AG04450 (cell line): ENCODE measurements around the gene CRYAA. TPM values are rescaled to one million over a fixed set of nuclear protein-coding genes. Genes with fewer than 3 reads are reported as not detected.
"Not testable (repeated sequence)": the region's sequence is repeated elsewhere in the genome, so short reads cannot be mapped to it uniquely, and the experiment has no call there.

Source experiments
- CTCF ChIA-PET: fragments of 300-600, 350-600 bp; formaldehyde crosslinking; extraction: SDS; loops from one replicate; lab custom pipeline; 2022; ENCODE audit warnings: antibody characterized with exemption, inconsistent platforms; lab: Charles Lee
- POLR2A ChIA-PET: fragments of 350-600 bp; formaldehyde crosslinking; extraction: SDS; loops from one replicate; lab custom pipeline; 2021; ENCODE audit warnings: antibody characterized with exemption, inconsistent platforms; lab: Yijun Ruan, JAX
- DNase-seq: peaks from one replicate; pipeline ENCODE4 v3.0.0-alpha.2; 2011; ENCODE audit warnings: low read depth, low spot score
- H3K27ac ChIP-seq: one replicate; pipeline ENCODE4 v1.5.1; 2012; ENCODE audit warnings: low read depth, low read length, control low read depth
- H3K27me3 ChIP-seq: one replicate; pipeline ENCODE4 v1.6.0; 2012; ENCODE audit warnings: low read length; ENCODE audit not compliant: control insufficient read depth, insufficient read depth
- H3K4me3 ChIP-seq: 2 replicates; pipeline ENCODE4 v1.5.1; 2011; ENCODE audit warnings: mild to moderate bottlenecking, low read depth, low read length, control low read depth
- H3K9me3 ChIP-seq: 2 replicates; pipeline ENCODE4 v1.5.1; 2012; ENCODE audit warnings: low read length; ENCODE audit not compliant: control insufficient read depth, insufficient read depth
- CTCF ChIP-seq: IDR thresholded peaks from 2 replicates; pipeline ENCODE4 v1.5.1; 2011; ENCODE audit warnings: low read depth, low read length, control low read depth, inconsistent platforms
- polyA plus RNA-seq: library from polyadenylated mRNA; depleted of rRNA; stranded (reverse); fragments of >200 nt; gene quantifications from 2 replicates; pipeline ENCODE4 v1.2.3, GENCODE V29; 2011

Gene CRYAA
- polyA plus RNA-seq, 1 experiment = not detected

DNA sequence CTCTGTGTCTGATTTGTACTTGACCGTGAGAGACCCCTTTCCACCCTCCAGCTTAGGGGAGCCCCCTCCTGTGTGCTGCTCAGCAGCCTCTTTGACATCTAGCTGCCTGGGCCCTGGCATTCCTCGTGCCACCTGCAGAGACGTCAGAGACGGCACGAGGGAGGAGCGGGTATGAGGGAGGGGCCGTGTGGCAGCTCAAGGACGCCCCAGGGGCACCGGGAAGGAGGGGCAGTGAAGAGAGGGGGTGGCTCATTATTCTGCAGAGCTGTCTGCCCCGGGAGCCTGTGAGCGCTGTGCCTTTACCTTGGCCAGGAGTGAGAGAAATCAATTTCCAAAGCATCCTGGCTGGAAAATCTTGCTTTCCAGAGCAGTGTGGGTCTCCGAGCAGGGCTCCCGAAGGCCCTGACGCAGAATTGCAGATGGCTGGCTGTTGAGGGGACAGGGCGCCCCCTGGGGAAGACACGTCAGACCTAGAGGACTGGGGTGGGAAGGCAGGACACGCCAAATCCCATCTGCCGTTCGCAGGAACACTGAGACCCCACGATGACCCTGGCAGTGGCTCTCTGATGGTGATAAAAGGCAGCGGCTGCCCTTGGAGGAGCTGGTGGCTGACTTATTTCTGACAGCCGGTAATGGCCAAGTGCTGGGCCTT, 9.5 kb downstream of the CRYAA start:
- H3K27me3 ChIP-seq, CTCF ChIA-PET, H3K4me3 ChIP-seq, DNase-seq, H3K9me3 ChIP-seq, H3K27ac ChIP-seq, POLR2A ChIA-PET: not testable (repeated sequence)

DNA sequence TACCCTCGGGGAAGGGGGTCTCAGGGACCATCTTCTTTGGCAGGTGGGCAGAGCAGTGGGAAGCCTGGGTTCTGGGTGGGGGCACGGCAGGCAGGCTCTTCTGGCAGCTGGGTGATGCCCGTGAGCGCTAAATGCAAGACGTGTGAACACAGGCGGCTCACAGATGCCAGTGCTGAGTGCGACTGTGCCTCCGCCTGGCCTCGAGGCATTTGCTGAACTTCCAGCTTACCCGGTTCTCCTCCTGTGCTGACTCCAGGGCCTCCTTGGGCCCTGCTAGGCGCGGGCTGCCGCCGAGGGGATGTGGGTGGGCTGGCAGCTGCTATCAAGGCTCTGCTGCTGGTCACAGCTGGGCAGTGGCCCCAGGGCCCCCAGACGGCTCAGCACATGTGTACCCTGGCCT, 12.2 kb downstream of the CRYAA start:
- DNase-seq, CTCF ChIA-PET, H3K27ac ChIP-seq, H3K9me3 ChIP-seq, POLR2A ChIA-PET, H3K4me3 ChIP-seq, H3K27me3 ChIP-seq: not testable (repeated sequence)

GRCh38 chr21:43187268-43187667, 18.5 kb downstream of the CRYAA start:
- peaks cover 21% of the 10 kb centered on the region for H3K27me3 ChIP-seq
- POLR2A ChIA-PET, CTCF ChIA-PET, DNase-seq, H3K9me3 ChIP-seq, H3K4me3 ChIP-seq, H3K27ac ChIP-seq: not testable (repeated sequence)

DNA sequence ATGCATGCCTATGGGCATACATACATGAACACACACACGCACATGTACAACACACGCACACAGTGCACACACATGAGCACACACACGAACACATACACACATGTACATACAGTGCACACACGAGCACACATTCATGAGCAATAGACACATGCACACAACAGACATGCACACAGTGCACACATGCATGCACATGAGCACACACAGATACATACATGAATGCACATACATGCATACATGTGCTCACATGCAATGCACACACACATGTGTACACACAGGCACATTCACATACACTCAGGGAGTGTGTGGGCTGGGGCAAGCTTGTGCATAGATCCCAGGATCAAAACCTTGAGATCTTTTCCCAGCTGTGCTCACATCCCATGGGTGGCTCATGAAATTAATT, 18.9 kb downstream of the CRYAA start:
- ChIA-PET POLR2A (no interaction called here), CTCF (no interaction called here)
- peaks cover 24% of the 10 kb centered on the region for H3K27me3 ChIP-seq

GRCh38 chr21:43188181-43188580, 19.4 kb downstream of the CRYAA start:
- DNase-seq = no peak
- ChIA-PET POLR2A (no interaction called here), CTCF (no interaction called here)
- Histone ChIP-seq H3K9me3 (peaks cover 7% of the 10 kb centered on the region), H3K4me3 (no peak overlapping the region), H3K27me3 (peaks cover 25% of the 10 kb centered on the region), H3K27ac (no peak overlapping the region)
- TF ChIP-seq CTCF = no peak

More for the DNA sequence above, 18.9 kb downstream of the CRYAA start:
- Histone ChIP-seq H3K27ac (no peak overlapping the region), H3K4me3 (no peak overlapping the region), H3K9me3 (peaks cover 7% of the 10 kb centered on the region)
- no peak for DNase-seq
- no peak for TF ChIP-seq CTCF

DNA sequence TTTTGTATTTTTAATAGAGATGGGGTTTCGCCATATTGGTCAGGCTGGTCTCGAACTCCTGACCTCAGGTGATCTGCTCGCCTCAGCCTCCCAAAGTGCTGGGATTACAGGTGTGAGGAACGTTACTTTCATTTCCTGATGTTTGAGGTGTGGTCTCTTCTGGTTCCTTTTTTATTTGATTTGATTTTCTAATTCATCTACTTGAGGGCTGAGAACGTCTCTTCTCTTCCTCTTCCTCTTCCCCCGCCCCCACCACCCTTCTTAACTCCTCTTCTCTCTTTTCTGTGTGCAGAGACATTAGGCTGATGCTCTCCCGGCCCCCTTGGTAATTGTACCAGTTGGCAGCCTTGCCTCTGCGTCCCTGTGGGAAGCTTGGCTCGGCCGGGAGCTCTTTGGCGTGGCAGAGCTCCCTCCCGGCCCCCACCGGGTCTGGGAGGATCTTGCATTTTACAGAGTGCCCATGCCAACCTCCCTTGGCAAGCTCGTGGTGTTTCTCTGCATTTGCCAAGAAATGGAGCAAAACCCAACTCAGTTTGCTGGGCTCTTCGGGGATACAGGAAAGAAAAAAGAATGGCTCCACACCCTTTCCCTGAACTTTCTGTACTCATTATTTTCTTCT, 19.9 kb downstream of the CRYAA start:
- Histone ChIP-seq H3K9me3 (peaks cover 7% of the 10 kb centered on the region), H3K4me3 (no peak overlapping the region), H3K27ac (no peak overlapping the region), H3K27me3 (peaks cover 25% of the 10 kb centered on the region)
- DNase-seq = no peak
- ChIA-PET CTCF (interaction anchor here (0.6 kb wide), 1 partner anchor 426 kb away, joined by 3 read pairs; no protein-coding TSS in a partner anchor), POLR2A (no interaction called here)
- no peak for TF ChIP-seq CTCF
